NCI-H69 (cell line): Measurements from ENCODE around the gene NDUFS6.
"Not testable (repeated sequence)": the region's sequence is repeated elsewhere in the genome, so short reads cannot be mapped to it uniquely, and the experiment has no call there.

Source experiments
- DNase-seq: peaks from one replicate; lab custom pipeline; 2025; lab: John Stamatoyannopoulos, UW

NDUFS6 gene

DNA sequence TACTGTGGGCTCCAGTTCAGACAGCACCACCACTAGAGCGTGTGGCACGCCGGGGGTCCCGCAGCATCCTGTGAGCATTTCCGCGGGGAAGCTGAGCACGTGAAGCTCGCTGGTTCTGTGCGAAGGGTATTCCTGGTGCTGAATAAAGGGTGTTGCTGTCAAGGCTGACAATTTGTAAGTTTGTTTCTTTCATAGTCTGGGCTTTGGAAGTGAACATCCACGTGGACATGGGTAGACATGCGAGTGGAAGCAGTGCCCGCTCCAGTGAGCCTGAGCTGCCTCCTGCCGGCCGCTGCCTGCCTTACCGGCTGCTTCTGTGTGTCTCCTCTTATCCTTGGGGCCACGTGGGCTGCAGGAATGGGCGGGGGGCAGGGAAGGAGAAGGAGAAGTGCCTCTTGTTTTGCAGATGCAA is 14.7 kb downstream of the NDUFS6 start:
- DNase-seq, result no peak

GRCh38 chr5:1816495-1817089 is 15.4 kb downstream of the NDUFS6 start:
- DNase-seq, result not testable (repeated sequence)

DNA sequence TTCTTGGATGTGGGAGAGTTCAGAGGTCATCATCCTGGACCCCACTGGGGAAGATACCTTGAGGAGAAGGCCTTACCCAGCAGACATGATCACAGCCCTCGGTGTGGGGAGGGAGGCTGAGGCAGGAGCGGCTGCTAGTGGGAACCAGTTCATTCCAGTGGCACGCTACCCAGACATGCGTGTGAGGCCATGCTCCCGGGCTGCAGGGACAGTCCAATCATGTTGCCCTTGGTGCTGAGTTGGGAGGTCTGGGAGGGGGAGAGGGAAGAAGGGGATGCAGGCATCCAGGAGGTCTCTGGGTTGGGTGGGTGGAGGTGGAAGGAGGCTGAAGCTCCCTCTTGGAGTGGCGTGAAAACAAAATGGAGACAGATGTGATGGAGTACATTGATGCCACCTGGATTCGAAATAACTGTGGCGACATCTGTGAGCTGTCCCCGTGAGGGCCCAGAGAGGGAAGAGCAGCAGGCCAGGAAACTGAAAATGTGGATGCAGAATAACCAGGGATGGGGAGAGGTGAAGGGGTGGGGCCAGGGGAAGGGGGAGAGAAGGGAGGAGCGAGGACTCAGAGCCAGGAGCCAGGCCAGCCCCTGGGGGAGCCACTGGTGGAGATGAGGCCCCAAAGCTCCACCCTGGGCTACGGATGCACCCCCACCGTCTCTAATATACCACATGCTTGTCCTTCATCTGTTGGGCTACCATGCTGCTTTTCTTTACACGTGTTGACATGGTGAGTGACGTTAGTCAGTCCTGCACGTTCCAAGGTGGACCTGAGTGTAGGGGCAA is 16.2 kb downstream of the NDUFS6 start:
- DNase-seq, result no peak

DNA sequence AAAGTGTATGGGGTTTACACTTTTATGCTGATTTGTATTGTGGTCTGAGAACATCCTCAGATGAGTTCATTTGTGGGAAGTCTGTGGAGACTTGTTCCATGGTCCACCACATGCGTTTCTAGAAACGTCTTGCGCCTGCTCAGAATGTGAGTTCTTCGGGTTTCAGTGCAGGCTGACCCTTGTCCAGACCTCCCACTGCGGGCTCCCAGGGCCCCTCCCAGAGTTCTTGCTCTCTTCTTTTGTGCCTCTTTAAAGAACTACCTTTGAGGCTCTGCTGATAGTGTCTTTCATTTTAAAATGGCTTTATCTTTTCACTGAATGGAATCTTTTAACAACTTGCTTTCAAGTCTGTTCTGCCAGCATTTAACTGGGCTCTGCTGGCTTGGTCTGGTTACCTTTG is 17.6 kb downstream of the NDUFS6 start:
- no peak for DNase-seq

GRCh38 chr5:1819458-1819857 is 18.3 kb downstream of the NDUFS6 start:
- no peak for DNase-seq

DNA sequence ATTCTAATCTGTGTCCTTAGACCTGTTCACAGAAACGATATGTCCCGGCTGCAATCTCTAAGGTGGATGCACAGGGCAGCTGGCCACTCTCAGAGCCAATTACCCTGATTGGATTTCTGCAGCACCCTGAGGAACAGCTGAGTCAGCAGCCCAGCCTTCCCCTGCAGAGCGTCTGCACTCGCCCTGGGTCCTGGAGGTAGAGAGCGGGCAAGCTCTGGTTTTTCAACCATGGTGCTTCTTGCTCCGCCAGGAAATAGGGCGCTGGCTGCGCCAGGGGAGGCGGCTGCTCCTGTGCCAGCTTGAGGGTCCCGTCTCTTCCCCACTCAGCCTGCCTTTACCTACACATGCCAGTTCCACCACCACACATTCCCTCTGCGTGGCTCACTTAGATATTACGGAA is 19.2 kb downstream of the NDUFS6 start:
- DNase-seq, result no peak

DNA sequence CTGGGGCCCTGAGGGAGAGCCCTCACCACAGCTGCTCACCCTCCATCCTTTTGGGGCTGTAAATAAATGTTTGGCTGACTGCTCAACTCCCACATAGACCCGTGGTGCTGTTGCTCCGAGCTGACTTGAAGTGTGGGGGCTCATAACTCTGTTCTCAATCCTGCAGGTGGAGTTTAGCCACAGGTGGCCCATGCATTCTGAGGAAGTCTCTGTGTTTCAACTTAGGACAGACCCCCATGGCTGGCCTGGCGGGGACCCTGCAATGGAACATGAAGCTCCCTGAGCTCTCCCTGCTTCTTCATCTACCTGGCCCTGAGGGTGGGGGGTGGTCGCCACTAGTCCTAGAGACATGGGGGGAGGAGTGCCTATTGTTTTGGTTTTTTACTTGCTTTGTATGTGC is 19.7 kb downstream of the NDUFS6 start:
- no peak for DNase-seq

DNA sequence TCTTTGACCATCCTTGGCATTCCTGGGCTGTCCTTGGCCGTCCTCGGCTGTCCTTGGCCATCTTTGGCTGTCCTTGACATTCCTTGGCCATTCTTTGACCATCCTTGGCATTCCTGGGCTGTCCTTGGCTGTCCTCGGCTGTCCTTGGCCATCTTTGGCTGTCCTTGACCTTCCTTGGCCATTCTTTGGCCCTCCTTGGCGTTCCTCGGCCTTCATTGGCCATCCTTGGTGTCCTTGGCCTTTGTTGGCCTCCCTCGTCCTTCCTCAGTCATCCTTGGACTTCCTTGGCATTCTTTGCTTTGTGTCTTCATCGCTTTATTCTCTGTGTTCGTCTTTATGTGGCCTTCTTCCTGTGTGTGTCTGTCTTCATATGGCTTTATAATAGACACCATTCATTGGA is 20.7 kb downstream of the NDUFS6 start:
- DNase-seq, result no peak

DNA sequence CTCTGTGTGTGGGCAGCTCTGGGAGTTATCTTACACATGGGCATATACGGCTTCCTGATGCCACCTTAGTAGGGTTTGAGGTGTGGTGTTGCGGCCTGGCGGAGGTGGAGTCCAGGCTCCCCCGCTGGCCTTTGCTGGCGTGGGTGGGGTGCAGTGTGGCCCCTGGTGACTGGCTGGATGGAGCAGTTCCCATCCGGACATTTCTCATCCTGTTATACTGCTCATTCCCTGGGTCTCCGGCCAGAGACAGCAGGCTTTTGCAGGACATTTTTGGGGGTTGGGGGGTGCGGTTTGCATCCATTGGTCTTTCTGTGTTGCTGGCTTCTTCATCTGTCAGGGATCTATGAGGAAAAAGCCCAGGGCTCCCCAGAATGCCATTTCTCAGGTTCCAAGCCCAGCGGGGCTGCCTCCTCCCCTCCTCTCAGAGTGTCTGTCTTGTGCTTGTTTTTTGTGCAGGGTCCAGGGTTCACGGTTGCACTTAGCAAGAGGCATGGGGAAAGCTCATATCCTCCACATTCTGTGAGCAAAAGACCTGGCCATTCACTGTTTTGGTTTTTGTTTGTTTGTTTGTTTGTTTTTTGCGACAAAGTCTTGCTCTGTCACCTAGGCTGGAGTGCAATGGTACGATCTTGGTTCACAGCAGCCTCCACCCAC is 22.3 kb downstream of the NDUFS6 start:
- DNase-seq, result no peak

DNA sequence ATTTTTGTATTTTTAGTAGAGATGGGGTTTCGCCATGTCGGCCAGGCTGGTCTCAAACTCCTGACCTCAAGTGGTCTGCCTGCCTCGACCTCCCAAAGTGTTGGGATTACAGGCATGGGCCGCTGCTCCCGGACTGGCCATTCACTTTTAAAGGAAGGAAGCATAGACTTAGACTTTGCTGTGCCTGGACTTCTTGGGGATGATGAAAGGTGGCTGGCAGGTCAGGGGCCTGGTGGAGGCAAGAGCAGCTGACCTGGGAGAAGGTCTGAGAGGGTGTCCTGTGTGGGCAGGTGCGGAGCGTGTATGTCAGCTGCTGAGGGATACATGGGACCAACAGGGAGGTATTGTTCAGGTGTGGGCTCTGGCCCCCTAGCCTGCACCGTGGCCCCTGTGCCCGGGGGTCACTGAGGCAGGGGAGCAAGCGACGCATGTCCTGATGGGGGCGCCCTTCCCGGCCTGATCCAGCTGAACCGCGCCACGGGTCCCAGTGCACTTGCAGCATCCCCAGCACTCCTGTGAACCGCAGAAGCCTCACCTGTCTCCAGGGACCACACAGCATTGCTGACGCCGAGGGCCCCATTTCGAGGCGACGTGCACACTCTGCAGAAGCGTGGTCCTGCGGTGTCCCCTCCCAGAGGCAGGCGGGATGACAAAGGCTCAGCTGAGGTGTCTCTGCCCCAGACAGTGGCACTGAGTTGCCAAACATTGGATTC is 23.1 kb downstream of the NDUFS6 start:
- no peak for DNase-seq

DNA sequence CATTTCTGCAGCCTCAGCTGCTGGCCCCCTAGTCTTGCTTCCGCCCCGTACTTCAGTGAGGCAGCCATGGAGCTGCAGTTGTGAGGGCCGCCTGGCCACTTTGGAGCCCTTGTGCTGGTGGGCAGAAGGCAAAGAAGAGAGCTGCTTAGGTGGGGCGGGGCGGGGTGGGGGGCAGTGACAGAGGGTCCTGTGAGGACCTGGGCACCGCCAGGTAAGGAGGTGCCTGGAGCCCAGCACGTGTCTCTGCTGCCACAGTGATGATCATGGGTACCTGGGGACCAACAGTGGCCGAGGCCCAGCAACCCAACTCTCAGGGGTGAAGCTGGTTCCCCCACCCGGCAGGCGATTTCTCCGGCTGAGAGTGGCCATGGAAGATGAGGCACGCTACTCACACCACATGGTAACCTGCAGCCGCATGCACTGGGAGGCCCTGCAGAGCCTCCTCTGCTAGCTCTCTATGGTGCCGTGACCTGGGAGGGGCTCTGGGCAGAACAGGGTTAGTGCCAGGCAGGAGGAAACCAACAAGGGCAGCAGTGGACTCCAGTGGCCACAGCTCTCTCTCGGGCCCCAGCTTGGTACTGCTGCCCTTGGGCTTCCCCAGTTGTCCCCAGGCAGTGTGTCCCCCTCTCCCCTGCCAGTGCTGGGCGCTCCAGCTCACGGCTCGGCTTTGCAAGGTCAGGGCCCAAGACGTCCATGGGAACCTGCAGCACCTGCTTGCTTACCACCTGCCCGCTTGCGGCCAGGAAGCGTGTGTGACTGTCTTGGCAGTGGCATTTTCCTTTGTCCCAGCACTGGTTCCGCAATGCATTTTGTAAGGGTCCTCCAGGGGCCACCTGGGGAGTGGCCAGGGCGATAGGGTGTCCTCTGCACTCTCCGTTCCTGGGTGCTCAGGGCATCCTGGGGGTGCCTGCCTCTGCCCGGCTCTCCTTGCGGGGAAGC is 24.0 kb downstream of the NDUFS6 start:
- DNase-seq, result no peak

GRCh38 chr5:1826235-1826980 is 25.2 kb downstream of the NDUFS6 start:
- DNase-seq, result no peak

DNA sequence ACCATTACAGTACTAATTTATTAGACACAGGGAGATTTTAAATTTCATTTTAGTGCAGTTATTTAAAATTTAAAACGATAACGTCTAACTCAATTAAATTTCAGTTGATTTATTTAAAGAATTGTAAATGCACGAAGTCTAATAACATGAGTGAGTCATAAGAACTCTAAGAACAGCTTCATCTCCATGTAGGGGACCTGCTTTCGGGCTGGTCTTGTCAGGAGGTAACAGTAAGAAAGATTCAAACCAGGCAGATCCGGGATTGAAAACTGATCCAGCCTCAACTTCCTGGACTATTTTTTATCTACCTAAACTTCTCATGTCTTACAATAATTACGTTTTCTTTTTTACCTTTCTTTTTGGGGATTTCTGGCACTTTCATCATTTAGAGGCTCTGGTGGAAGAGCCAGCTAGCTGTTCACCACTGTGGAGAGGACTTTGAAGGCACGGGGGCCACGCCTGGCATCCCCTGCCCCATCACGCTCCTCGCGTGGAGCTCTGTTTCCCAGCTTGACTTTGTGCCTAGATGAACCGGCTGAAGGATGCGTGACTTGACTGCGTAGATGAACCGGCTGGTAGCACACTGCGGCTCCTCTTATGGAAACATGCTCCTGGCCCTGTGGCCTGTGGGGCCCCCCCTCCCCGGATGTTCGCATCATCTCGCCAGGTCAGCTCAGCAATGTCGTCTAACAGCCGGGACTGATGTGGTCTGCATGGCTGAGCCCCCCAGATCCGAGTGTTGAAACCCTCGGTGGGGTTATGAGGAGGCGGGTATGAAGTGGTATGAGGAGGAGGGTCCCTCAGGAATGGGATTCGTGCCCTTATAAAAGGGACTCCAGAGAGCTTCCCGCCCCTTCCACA is 26.0 kb downstream of the NDUFS6 start:
- DNase-seq, result no peak

DNA sequence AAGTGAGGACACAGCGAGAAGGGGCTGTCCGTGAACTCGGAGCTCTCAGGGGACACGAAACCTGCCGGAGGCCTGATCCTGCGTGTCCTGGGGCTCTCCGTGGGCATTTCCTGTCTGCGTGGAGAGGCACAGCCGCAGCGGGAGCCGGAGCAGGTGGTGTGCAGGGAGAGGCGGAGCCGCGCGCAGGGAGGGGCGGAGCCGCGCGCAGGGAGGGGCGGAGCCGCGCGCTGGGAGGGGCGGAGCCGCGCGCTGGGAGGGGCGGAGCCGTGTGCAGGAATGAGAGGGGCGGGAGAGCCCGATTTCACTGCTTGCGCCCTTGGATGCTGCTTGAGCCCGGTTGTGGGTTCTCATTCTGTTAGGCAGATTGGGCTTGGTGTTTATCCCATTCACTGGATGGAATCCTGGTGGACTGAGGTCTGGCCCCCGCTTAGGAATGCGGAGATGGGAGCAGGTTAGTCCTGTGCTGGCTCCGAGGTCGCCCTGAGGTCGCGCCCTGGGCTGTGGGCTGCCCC is 26.7 kb downstream of the NDUFS6 start:
- DNase-seq, result peak; percentile 60

DNA sequence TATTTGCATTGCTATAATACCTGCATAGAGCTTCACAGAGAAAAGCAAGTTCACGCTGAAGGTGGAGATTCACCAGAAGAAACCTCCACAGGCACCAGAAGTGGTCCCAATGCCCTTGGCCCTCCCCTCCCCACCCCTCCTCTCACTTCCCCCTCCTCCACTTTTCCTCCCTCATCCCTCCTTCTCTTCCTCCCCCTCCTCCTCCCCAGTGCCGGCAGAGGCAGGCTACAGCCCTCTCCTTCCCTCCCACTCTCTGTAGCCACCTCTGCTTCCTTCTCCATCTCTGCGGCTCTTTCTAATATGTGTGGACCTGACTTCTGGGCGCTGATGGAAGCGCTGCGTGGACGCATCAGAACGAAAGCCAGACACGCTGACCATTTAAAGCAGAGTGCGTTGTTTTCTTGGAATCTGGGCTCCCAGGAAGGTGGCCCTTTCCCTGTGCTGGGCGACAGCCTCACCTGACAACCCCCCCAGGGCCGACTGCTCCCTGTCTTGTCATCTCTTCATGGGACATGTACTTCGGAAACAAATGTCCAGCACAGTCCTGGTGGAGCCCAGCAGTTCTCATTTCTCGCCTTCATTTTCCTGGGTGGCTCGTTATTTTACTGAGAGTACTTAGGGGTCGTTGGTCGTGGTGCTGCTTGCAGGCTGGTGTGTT is 29.5 kb downstream of the NDUFS6 start:
- no peak for DNase-seq

DNA sequence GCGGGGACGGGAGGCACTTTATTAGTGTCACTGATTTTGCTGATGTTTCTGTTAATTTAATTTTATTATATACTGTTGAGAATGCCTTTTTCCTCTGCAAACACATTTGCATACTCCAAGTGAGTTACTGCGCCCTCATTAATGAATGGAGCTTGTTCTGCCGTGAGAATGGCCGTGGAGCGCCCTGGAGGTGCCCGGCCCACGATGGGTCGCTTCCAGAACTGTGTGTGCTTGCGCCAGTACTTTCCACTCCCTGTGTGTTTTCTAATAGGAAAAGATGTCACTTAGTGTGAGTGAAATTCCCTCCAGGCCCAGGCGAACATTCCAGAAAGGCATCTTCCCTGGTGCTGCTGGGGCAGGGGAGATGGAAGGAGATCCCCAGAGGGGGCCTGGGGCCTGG is 30.1 kb downstream of the NDUFS6 start:
- no peak for DNase-seq

- DNase-seq, result no peak
Observed at GRCh38 chr5:1831677-1832313, 30.6 kb downstream of the NDUFS6 start.

DNA sequence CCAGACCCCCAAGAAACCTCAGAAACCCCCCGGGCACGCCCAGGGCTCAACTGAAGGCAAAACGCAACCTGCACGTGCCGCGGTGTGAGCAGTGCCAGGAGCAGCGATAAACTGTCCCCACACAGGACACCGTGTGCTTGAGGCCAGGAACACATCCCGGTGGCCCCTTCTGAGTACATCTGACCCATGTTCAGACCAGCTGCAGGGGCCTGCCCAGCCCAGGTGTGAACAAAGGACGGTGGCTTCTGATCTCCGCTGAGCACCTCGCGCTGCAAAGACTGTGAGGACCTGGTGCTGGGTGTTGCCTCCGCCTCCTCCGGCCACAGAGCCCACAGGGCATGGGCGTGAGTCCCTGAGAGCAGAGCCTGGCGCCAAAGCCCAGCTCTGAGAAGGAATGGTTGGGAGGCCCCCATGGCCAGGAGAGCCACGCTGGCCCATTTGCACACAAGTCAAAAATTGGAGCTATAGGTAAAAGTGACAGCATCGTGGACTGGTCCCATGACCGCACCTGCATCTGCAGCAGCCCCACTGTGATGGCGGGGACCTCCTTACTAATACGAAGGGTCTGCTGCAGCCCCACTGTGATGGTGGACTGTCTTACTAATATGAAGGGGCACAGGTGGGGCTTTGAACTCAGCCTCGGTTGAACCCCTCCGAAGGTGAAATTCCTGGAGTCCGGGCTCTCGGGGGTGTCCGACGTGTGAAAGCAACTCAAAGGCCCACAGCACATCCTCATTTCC is 31.5 kb downstream of the NDUFS6 start:
- DNase-seq, result no peak
